ENCODE measurements around the gene ALDH1A2. TPM values are rescaled to one million over a fixed set of nuclear protein-coding genes. Genes with fewer than 3 reads are reported as not detected.

Gene ALDH1A2
- total RNA-seq, 1 donor from 2014 or later: 0.91 TPM

- no peak for DNase-seq (ENCODE audit: low read depth, low spot score)
- Mint-ChIP-seq H3K9me3 (peaks cover 5% of the 10 kb centered on the region), H3K27me3 (ENCODE audit: low read depth) (peaks cover 11% of the 10 kb centered on the region), H3K4me1 (no peaks in the 10 kb centered on the region), H3K36me3 (ENCODE audit: low read depth) (no peaks in the 10 kb centered on the region), H3K27ac (ENCODE audit: unreplicated experiment) (no peak overlapping the region), H3K4me3 (no peak overlapping the region)
- TF ChIP-seq CTCF (conservative IDR thresholded peaks at IDR 0.05): no peak
Observed at GRCh38 chr15:57941816-57942215, 123.7 kb downstream of the ALDH1A2 start.

DNA sequence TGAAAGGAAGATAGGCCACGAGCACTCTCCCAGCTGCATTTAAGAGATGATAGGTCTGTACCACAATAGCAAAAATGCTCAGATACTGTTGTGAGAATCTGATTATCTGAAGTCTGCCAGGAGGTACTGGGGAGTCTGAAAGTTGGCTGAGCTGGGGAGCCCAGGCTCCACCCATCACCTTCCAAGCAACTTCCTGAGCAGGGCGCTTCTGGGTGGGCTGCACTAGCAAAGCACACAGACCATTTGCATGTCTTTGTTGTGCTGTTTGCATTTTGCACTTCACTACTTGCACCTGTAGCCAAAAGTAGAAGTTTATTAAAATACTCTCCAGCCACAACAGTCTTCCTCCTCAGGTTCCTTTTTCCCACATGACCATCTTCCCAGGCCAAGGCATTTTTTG lies 133.2 kb downstream of the ALDH1A2 start:
- Mint-ChIP-seq H3K4me1 (no peaks in the 10 kb centered on the region), H3K4me3 (no peak overlapping the region)

GRCh38 chr15:57931570-57931969 lies 133.9 kb downstream of the ALDH1A2 start:
- no peak for TF ChIP-seq CTCF (conservative IDR thresholded peaks at IDR 0.05)
- no peak for DNase-seq (ENCODE audit: low read depth, low spot score)
- H3K36me3 Mint-ChIP-seq (ENCODE audit: low read depth): no peaks in the 10 kb centered on the region
- H3K4me3 Mint-ChIP-seq: no peak overlapping the region
- H3K9me3 Mint-ChIP-seq: peaks cover 6% of the 10 kb centered on the region
- no peak overlapping the region for H3K27ac Mint-ChIP-seq (ENCODE audit: unreplicated experiment)
- peaks cover 16% of the 10 kb centered on the region for H3K27me3 Mint-ChIP-seq (ENCODE audit: low read depth)
- H3K4me1 Mint-ChIP-seq: no peaks in the 10 kb centered on the region

More for the DNA sequence above, 133.2 kb downstream of the ALDH1A2 start:
- H3K9me3 Mint-ChIP-seq: peaks cover 6% of the 10 kb centered on the region
- no peak overlapping the region for H3K27ac Mint-ChIP-seq (ENCODE audit: unreplicated experiment)
- H3K27me3 Mint-ChIP-seq (ENCODE audit: low read depth): peaks cover 16% of the 10 kb centered on the region
- no peak for DNase-seq (ENCODE audit: low read depth, low spot score)
- H3K36me3 Mint-ChIP-seq (ENCODE audit: low read depth): no peaks in the 10 kb centered on the region
- no peak for TF ChIP-seq CTCF (conservative IDR thresholded peaks at IDR 0.05)

- no peak overlapping the region for H3K4me3 Mint-ChIP-seq
Observed at GRCh38 chr15:57927091-57927631, 138.3 kb downstream of the ALDH1A2 start.

GRCh38 chr15:57925650-57926049 lies 139.9 kb downstream of the ALDH1A2 start:
- Mint-ChIP-seq H3K9me3 (no peaks in the 10 kb centered on the region), H3K27ac (ENCODE audit: unreplicated experiment) (no peak overlapping the region), H3K4me1 (no peaks in the 10 kb centered on the region), H3K36me3 (ENCODE audit: low read depth) (no peaks in the 10 kb centered on the region), H3K4me3 (no peak overlapping the region), H3K27me3 (ENCODE audit: low read depth) (peaks cover 11% of the 10 kb centered on the region)
- no peak for TF ChIP-seq CTCF (conservative IDR thresholded peaks at IDR 0.05)
- no peak for DNase-seq (ENCODE audit: low read depth, low spot score)

More at GRCh38 chr15:57927091-57927631, 138.3 kb downstream of the ALDH1A2 start:
- Mint-ChIP-seq H3K9me3 (peaks cover 3% of the 10 kb centered on the region), H3K36me3 (ENCODE audit: low read depth) (no peaks in the 10 kb centered on the region), H3K4me1 (no peaks in the 10 kb centered on the region), H3K27ac (ENCODE audit: unreplicated experiment) (no peak overlapping the region), H3K27me3 (ENCODE audit: low read depth) (peaks cover 16% of the 10 kb centered on the region)
- no peak for DNase-seq (ENCODE audit: low read depth, low spot score)
- TF ChIP-seq CTCF (conservative IDR thresholded peaks at IDR 0.05): no peak

Data from neural crest cell (in vitro differentiated cells).